ENCODE results near the gene REEP1. TPM values are rescaled to one million over a fixed set of nuclear protein-coding genes. Genes with fewer than 3 reads are reported as not detected.

Gene REEP1
- total RNA-seq, 1 experiment from 2014 or later = 0.24 TPM

- no peaks in the 10 kb centered on the region for H3K9me3 ChIP-seq (replicated peaks)
- peaks cover 63% of the 10 kb centered on the region for H3K27me3 ChIP-seq (replicated peaks)
- H3K4me3 ChIP-seq = no peak overlapping the region
- H3K4me1 ChIP-seq (replicated peaks) = peaks cover 4% of the 10 kb centered on the region
- no peaks in the 10 kb centered on the region for H3K36me3 ChIP-seq
- no peak overlapping the region for H3K27ac ChIP-seq
- DNase-seq (ENCODE audit: low read depth in 1 of 2, low spot score in 2 of 2) = no peak
Observed at GRCh38 chr2:86335865-86336674, 1.4 kb downstream of the REEP1 start.

GRCh38 chr2:86333378-86333777 is 4.0 kb downstream of the REEP1 start:
- DNase-seq (ENCODE audit: low read depth in 1 of 2, low spot score in 2 of 2) = no peak
- H3K4me3 ChIP-seq = no peak overlapping the region
- no peaks in the 10 kb centered on the region for H3K9me3 ChIP-seq (replicated peaks)
- no peaks in the 10 kb centered on the region for H3K36me3 ChIP-seq
- H3K27ac ChIP-seq = no peak overlapping the region
- H3K4me1 ChIP-seq (replicated peaks) = peaks cover 4% of the 10 kb centered on the region
- peaks cover 40% of the 10 kb centered on the region for H3K27me3 ChIP-seq (replicated peaks)

- Histone ChIP-seq H3K27me3 (replicated peaks) (peaks cover 34% of the 10 kb centered on the region), H3K4me1 (replicated peaks) (peaks cover 4% of the 10 kb centered on the region), H3K27ac (no peak overlapping the region), H3K4me3 (no peak overlapping the region), H3K36me3 (no peaks in the 10 kb centered on the region), H3K9me3 (replicated peaks) (no peaks in the 10 kb centered on the region)
- DNase-seq (ENCODE audit: low read depth in 1 of 2, low spot score in 2 of 2) = no peak
Observed at GRCh38 chr2:86332654-86333053, 4.8 kb downstream of the REEP1 start.

- H3K4me3 ChIP-seq = no peak overlapping the region
- no peak for DNase-seq (ENCODE audit: low read depth in 1 of 2, low spot score in 2 of 2)
- no peaks in the 10 kb centered on the region for H3K4me1 ChIP-seq (replicated peaks)
- H3K9me3 ChIP-seq (replicated peaks) = no peaks in the 10 kb centered on the region
- no peaks in the 10 kb centered on the region for H3K36me3 ChIP-seq
- H3K27me3 ChIP-seq (replicated peaks) = peaks cover 25% of the 10 kb centered on the region
- H3K27ac ChIP-seq = no peak overlapping the region
Observed at GRCh38 chr2:86331384-86331783, 6.0 kb downstream of the REEP1 start.

- H3K4me1 ChIP-seq (replicated peaks) = no peaks in the 10 kb centered on the region
Observed at GRCh38 chr2:86330001-86330400, 7.4 kb downstream of the REEP1 start.

GRCh38 chr2:86323273-86324021 is 14.0 kb downstream of the REEP1 start:
- no peak for DNase-seq (ENCODE audit: low read depth in 1 of 2, low spot score in 2 of 2)
- no peaks in the 10 kb centered on the region for H3K9me3 ChIP-seq (replicated peaks)
- H3K4me1 ChIP-seq (replicated peaks) = no peaks in the 10 kb centered on the region
- no peak overlapping the region for H3K27ac ChIP-seq
- no peaks in the 10 kb centered on the region; the same call in none of the 2 replicates for H3K27me3 ChIP-seq (replicated peaks)
- H3K4me3 ChIP-seq = no peak overlapping the region
- no peaks in the 10 kb centered on the region for H3K36me3 ChIP-seq

More at GRCh38 chr2:86330001-86330400, 7.4 kb downstream of the REEP1 start:
- H3K27ac ChIP-seq = no peak overlapping the region
- no peaks in the 10 kb centered on the region for H3K9me3 ChIP-seq (replicated peaks)
- H3K27me3 ChIP-seq (replicated peaks) = peaks cover 13% of the 10 kb centered on the region
- no peak overlapping the region for H3K4me3 ChIP-seq
- no peak for DNase-seq (ENCODE audit: low read depth in 1 of 2, low spot score in 2 of 2)
- no peaks in the 10 kb centered on the region for H3K36me3 ChIP-seq

GRCh38 chr2:86319700-86320580 is 17.5 kb downstream of the REEP1 start:
- Histone ChIP-seq H3K36me3 (no peaks in the 10 kb centered on the region), H3K4me1 (replicated peaks) (no peaks in the 10 kb centered on the region), H3K9me3 (replicated peaks) (no peaks in the 10 kb centered on the region), H3K27ac (no peak overlapping the region), H3K27me3 (replicated peaks) (no peaks in the 10 kb centered on the region; the same call in 1 of the 2 replicates), H3K4me3 (no peak overlapping the region)
- DNase-seq (ENCODE audit: low read depth in 1 of 2, low spot score in 2 of 2) = no peak

GRCh38 chr2:86315084-86315483 is 22.3 kb downstream of the REEP1 start:
- no peak for DNase-seq (ENCODE audit: low read depth in 1 of 2, low spot score in 2 of 2)

GRCh38 chr2:86314125-86314524 is 23.3 kb downstream of the REEP1 start:
- Histone ChIP-seq H3K4me3 (no peak overlapping the region), H3K9me3 (replicated peaks) (no peaks in the 10 kb centered on the region), H3K27me3 (replicated peaks) (peaks cover 8% of the 10 kb centered on the region), H3K27ac (no peak overlapping the region), H3K4me1 (replicated peaks) (no peaks in the 10 kb centered on the region), H3K36me3 (no peaks in the 10 kb centered on the region)
- DNase-seq (ENCODE audit: low read depth in 1 of 2, low spot score in 2 of 2) = no peak

More at GRCh38 chr2:86315084-86315483, 22.3 kb downstream of the REEP1 start:
- Histone ChIP-seq H3K9me3 (replicated peaks) (no peaks in the 10 kb centered on the region), H3K27me3 (replicated peaks) (peaks cover 8% of the 10 kb centered on the region), H3K4me3 (no peak overlapping the region), H3K36me3 (no peaks in the 10 kb centered on the region), H3K4me1 (replicated peaks) (no peaks in the 10 kb centered on the region), H3K27ac (no peak overlapping the region)

- peaks cover 8% of the 10 kb centered on the region for H3K27me3 ChIP-seq (replicated peaks)
- no peaks in the 10 kb centered on the region for H3K9me3 ChIP-seq (replicated peaks)
- no peak for DNase-seq (ENCODE audit: low read depth in 1 of 2, low spot score in 2 of 2)
- no peaks in the 10 kb centered on the region for H3K4me1 ChIP-seq (replicated peaks)
- no peak overlapping the region for H3K4me3 ChIP-seq
- H3K36me3 ChIP-seq = no peaks in the 10 kb centered on the region
- H3K27ac ChIP-seq = no peak overlapping the region
Observed at GRCh38 chr2:86313341-86313740, 24.1 kb downstream of the REEP1 start.

- Histone ChIP-seq H3K36me3 (no peaks in the 10 kb centered on the region), H3K4me3 (no peak overlapping the region), H3K27ac (no peak overlapping the region), H3K9me3 (replicated peaks) (no peaks in the 10 kb centered on the region), H3K27me3 (replicated peaks) (peaks cover 8% of the 10 kb centered on the region), H3K4me1 (replicated peaks) (no peaks in the 10 kb centered on the region)
- no peak for DNase-seq (ENCODE audit: low read depth in 1 of 2, low spot score in 2 of 2)
Observed at GRCh38 chr2:86311879-86312278, 25.5 kb downstream of the REEP1 start.

- H3K36me3 ChIP-seq = no peaks in the 10 kb centered on the region
- H3K27ac ChIP-seq = no peak overlapping the region
- DNase-seq (ENCODE audit: low read depth in 1 of 2, low spot score in 2 of 2) = no peak
- peaks cover 8% of the 10 kb centered on the region for H3K27me3 ChIP-seq (replicated peaks)
- H3K9me3 ChIP-seq (replicated peaks) = no peaks in the 10 kb centered on the region
- H3K4me1 ChIP-seq (replicated peaks) = no peaks in the 10 kb centered on the region
- no peak overlapping the region for H3K4me3 ChIP-seq
Observed at GRCh38 chr2:86309966-86310365, 27.5 kb downstream of the REEP1 start.

- no peak for DNase-seq (ENCODE audit: low read depth in 1 of 2, low spot score in 2 of 2)
- Histone ChIP-seq H3K36me3 (no peaks in the 10 kb centered on the region), H3K4me1 (replicated peaks) (no peaks in the 10 kb centered on the region), H3K27ac (no peak overlapping the region), H3K27me3 (replicated peaks) (peaks cover 8% of the 10 kb centered on the region), H3K9me3 (replicated peaks) (no peaks in the 10 kb centered on the region), H3K4me3 (no peak overlapping the region)
Observed at GRCh38 chr2:86308984-86309695, 28.3 kb downstream of the REEP1 start.
